Smooth muscle cell (in vitro differentiated cells): ENCODE data around the gene XPO1. TPM values are rescaled to one million over a fixed set of nuclear protein-coding genes. Genes with fewer than 3 reads are reported as not detected.

Experiments
- DNase-seq: peaks from one replicate; lab custom pipeline; 2025; ENCODE audit not compliant: unreplicated experiment; lab: John Stamatoyannopoulos, UW
- H2AFZ ChIP-seq: fragments of 200-600 bp; sonication (generic); 2 replicates; pipeline ENCODE4 v1.6.0; 2016; ENCODE audit warnings: antibody characterized with exemption, low read depth, mild to moderate bottlenecking
- H3F3A ChIP-seq: fragments of 200-600 bp; sonication (generic); 2 replicates; pipeline ENCODE4 v1.6.0; 2017; ENCODE audit warnings: antibody characterized with exemption, low read depth
- H3K27ac ChIP-seq: fragments of 200-600 bp; sonication (generic); 2 replicates; pipeline ENCODE4 v1.5.1; 2016; ENCODE audit warnings: low read depth, mild to moderate bottlenecking
- H3K27me3 ChIP-seq: fragments of 200-600 bp; sonication (generic); 2 replicates; pipeline ENCODE4 v1.6.1; 2016; ENCODE audit warnings: low read depth, mild to moderate bottlenecking
- H3K36me3 ChIP-seq: fragments of 200-600 bp; sonication (generic); 2 replicates; pipeline ENCODE4 v1.5.1; 2016; ENCODE audit warnings: low read depth
- H3K4me1 ChIP-seq: fragments of 200-600 bp; sonication (generic); 2 replicates; pipeline ENCODE4 v1.5.1; 2016; ENCODE audit warnings: low read depth
- H3K4me2 ChIP-seq: fragments of 200-600 bp; sonication (generic); 2 replicates; pipeline ENCODE4 v1.6.0; 2016; ENCODE audit warnings: mild to moderate bottlenecking
- H3K4me3 ChIP-seq: fragments of 200-600 bp; sonication (generic); 2 replicates; pipeline ENCODE4 v1.5.1; 2016; ENCODE audit warnings: mild to moderate bottlenecking
- H3K79me2 ChIP-seq: fragments of 200-600 bp; sonication (generic); 2 replicates; pipeline ENCODE4 v1.6.0; 2016; ENCODE audit warnings: low read depth, mild to moderate bottlenecking
- H3K9ac ChIP-seq: fragments of 200-600 bp; sonication (generic); 2 replicates; pipeline ENCODE4 v1.6.0; 2016; ENCODE audit warnings: low read depth
- H3K9me3 ChIP-seq: fragments of 200-600 bp; sonication (generic); replicated peaks from 2 replicates; pipeline ENCODE4 v1.5.1; 2016; ENCODE audit warnings: low read depth
- H4K20me1 ChIP-seq: fragments of 200-600 bp; sonication (generic); 2 replicates; pipeline ENCODE4 v1.6.0; 2016; ENCODE audit warnings: low read depth
- WGBS: methylation state at CpG from one replicate; pipeline ENCODE4 v1.1.7; 2016; ENCODE audit warnings: low lambda C conversion rate; 5-methylcytosine and 5-hydroxymethylcytosine counted together
- polyA plus RNA-seq: library from polyadenylated mRNA; unstranded; fragments of >200 nt; fragmentation: Nextera tagmentation; extraction: Ambion mirVana; gene quantifications from 2 replicates; pipeline ENCODE4 v1.2.1, GENCODE V29; 2016
- total RNA-seq: library from RNA; depleted of rRNA; stranded (reverse); fragments of >200 nt; gene quantifications from 2 replicates; pipeline ENCODE4 v1.2.3, GENCODE V29; 2014
- TF ChIP-seq, protein P1 (sequence below): fragments of 200-600 bp; sonication (generic); IDR thresholded peaks from 2 replicates; pipeline ENCODE4 v1.5.1; 2017; ENCODE audit warnings: borderline replicate concordance, mild to moderate bottlenecking, antibody characterized with exemption; ENCODE audit not compliant: insufficient read depth, poor library complexity, severe bottlenecking

XPO1 gene
- total and polyA plus RNA-seq, 2 experiments from 2014 or later = 42.6 to 449 TPM

DNA sequence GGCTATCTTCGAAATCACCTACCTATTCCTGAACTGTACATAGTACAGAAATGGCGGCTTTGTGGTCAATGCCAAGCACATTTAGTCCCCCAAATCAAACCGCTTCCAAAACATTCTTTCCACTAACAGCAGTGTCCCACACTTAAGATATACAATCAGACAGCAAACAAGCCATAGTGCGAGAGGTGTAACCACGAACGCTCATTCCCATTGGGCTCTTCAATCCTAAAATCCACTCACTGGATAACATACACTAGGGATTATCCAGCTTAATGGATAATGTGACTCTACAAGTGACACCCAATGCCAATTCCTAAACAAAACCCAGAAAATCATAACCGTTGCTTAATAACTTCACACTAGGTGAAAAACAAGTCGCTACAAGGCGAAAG is 2.0 kb downstream of the XPO1 start:
- Histone ChIP-seq H3K4me3 (peak overlapping the region; percentile 88), H3K9ac (peak overlapping the region; percentile 17), H3K79me2 (peaks cover 53% of the 10 kb centered on the region), H3K9me3 (no peaks in the 10 kb centered on the region), H4K20me1 (peaks cover 58% of the 10 kb centered on the region), H3K4me1 (peaks cover 35% of the 10 kb centered on the region), H3K27ac (peak overlapping the region; percentile 93), H3K4me2 (peak overlapping the region; percentile 89), H3K36me3 (no peaks in the 10 kb centered on the region), H2AFZ (peak overlapping the region; percentile 75), H3F3A (no peaks in the 10 kb centered on the region), H3K27me3 (no peaks in the 10 kb centered on the region)
- TF ChIP-seq, protein P1, sequence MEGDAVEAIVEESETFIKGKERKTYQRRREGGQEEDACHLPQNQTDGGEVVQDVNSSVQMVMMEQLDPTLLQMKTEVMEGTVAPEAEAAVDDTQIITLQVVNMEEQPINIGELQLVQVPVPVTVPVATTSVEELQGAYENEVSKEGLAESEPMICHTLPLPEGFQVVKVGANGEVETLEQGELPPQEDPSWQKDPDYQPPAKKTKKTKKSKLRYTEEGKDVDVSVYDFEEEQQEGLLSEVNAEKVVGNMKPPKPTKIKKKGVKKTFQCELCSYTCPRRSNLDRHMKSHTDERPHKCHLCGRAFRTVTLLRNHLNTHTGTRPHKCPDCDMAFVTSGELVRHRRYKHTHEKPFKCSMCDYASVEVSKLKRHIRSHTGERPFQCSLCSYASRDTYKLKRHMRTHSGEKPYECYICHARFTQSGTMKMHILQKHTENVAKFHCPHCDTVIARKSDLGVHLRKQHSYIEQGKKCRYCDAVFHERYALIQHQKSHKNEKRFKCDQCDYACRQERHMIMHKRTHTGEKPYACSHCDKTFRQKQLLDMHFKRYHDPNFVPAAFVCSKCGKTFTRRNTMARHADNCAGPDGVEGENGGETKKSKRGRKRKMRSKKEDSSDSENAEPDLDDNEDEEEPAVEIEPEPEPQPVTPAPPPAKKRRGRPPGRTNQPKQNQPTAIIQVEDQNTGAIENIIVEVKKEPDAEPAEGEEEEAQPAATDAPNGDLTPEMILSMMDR = no peak
- 2% methylated on average over 9 of the region's 9 CpGs for WGBS
- no peak for DNase-seq

DNA sequence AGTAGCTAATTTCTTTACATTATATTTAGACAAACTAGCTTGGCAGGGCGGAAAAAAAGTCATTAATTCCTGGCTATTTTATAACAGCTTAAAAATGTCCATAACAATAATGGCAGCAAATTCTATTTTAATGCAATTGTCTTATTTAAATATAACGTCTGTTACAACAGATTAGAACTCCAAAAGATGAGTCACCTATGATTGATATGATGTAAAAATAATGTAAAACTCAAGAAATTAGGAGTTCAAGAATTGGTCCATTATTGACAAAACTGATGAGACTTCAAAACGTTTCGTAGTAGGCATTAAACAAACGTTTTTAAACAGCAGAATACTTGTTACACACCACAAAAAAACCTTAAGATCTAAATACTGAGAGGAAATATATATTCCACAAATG is 2.7 kb downstream of the XPO1 start:
- H4K20me1 ChIP-seq = peaks cover 65% of the 10 kb centered on the region
- 11% methylated on average over 5 of the region's 5 CpGs for WGBS
- peak overlapping the region; percentile 17 for H3K9ac ChIP-seq

DNA sequence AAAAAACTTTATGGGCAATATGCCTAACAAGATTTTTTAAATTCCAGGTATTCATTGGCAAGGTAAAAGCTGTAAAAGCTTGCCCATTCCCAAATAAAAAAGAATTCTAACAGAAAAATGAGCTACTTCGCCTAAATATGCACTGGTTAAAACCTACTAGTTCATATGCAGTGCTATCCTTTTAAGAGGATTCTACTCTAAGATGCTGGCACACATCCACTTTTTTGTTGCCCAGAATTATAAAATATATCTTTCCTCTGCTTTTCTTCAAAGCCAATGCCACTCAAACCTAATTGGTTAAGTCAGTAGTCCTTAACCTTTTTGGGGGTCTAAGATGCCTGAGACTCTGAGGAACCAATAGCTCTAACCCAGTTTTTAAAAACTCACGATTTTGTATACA is 3.2 kb downstream of the XPO1 start:
- Histone ChIP-seq H3F3A (no peaks in the 10 kb centered on the region), H3K79me2 (peaks cover 66% of the 10 kb centered on the region), H3K4me2 (peak overlapping the region; percentile 89), H3K9ac (no peak overlapping the region), H3K27ac (peak overlapping the region; percentile 93), H4K20me1 (peaks cover 71% of the 10 kb centered on the region), H3K36me3 (no peaks in the 10 kb centered on the region), H2AFZ (no peak overlapping the region), H3K4me3 (peak overlapping the region; percentile 88), H3K9me3 (no peaks in the 10 kb centered on the region), H3K27me3 (no peaks in the 10 kb centered on the region), H3K4me1 (peaks cover 37% of the 10 kb centered on the region)
- 37% methylated on average over 2 of the region's 2 CpGs for WGBS
- TF ChIP-seq, protein P1 = no peak
- no peak for DNase-seq

More for the DNA sequence above, 2.7 kb downstream of the XPO1 start:
- Histone ChIP-seq H3K9me3 (no peaks in the 10 kb centered on the region), H3K4me2 (peak overlapping the region; percentile 89), H3K27me3 (no peaks in the 10 kb centered on the region), H3K27ac (peak overlapping the region; percentile 93), H2AFZ (no peak overlapping the region), H3K79me2 (peaks cover 60% of the 10 kb centered on the region), H3K4me1 (peaks cover 37% of the 10 kb centered on the region), H3K4me3 (peak overlapping the region; percentile 88), H3K36me3 (no peaks in the 10 kb centered on the region), H3F3A (no peaks in the 10 kb centered on the region)
- no peak for DNase-seq
- TF ChIP-seq, protein P1 = no peak

DNA sequence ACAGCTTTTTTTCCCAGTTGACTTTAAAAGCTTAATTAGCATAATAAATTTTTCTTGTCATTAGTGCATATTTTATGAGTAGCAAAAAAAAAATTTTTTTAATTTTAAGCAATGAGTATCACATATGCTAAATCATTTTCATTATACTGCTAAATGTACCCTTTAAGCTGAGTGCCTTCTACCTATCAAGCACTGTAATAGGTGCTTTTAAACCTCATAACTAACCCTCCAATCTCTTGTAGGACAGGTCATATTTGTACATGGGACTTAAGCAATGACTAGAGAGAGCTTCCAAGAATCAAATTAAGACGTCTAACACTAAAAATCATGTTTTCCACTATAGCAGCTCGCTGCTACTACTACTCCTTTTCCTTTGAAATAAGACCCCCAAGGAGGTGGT is 7.4 kb downstream of the XPO1 start:
- peaks cover 100% of the 10 kb centered on the region for H3K79me2 ChIP-seq
- no peaks in the 10 kb centered on the region for H3K27me3 ChIP-seq
- no peak overlapping the region for H2AFZ ChIP-seq
- no peaks in the 10 kb centered on the region for H3K36me3 ChIP-seq
- H3K4me3 ChIP-seq = no peak overlapping the region
- TF ChIP-seq, protein P1 = no peak
- WGBS = 66% methylated on average over 2 of the region's 2 CpGs
- H3K4me1 ChIP-seq = peaks cover 26% of the 10 kb centered on the region
- no peaks in the 10 kb centered on the region for H3F3A ChIP-seq
- H3K27ac ChIP-seq = peak overlapping the region; percentile 26
- DNase-seq = no peak
- H3K9me3 ChIP-seq = no peaks in the 10 kb centered on the region
- H4K20me1 ChIP-seq = peaks cover 99% of the 10 kb centered on the region
- H3K9ac ChIP-seq = no peak overlapping the region
- H3K4me2 ChIP-seq = peak overlapping the region; percentile 24
